SK-MEL-5 (cell line): ENCODE data around the gene SEC14L1. TPM values are rescaled to one million over a fixed set of nuclear protein-coding genes. Genes with fewer than 3 reads are reported as not detected.
"Not testable (repeated sequence)": the region's sequence is repeated elsewhere in the genome, so short reads cannot be mapped to it uniquely, and the experiment has no call there.

Experiments
- DNase-seq: peaks from one replicate; pipeline ENCODE4 v3.0.0-alpha.2; 2016; ENCODE audit warnings: low read depth, low spot score
- in situ Hi-C: cut with HindIII; loops from 2 replicates; pipeline ENCODE4 v1.10.0; 2016; ENCODE audit warnings: low sequenced_read_pairs, high pct_unique_total_duplicates, low pct_unique_long_range_greater_than_20kb
- small RNA-seq, 2 experiments: library from RNA; depleted of rRNA; stranded (forward); fragments of <200 nt; gene quantifications; one replicate each; pipeline ENCODE3, GENCODE V24; 2014
- total RNA-seq: library from RNA; depleted of rRNA; stranded (reverse); fragments of >200 nt; shearing (Covaris generic); gene quantifications from 2 replicates; pipeline ENCODE4 v1.2.3, GENCODE V29; 2014

SEC14L1 gene
- total RNA-seq, 1 experiment from 2014 or later, result 85.3 TPM

DNA sequence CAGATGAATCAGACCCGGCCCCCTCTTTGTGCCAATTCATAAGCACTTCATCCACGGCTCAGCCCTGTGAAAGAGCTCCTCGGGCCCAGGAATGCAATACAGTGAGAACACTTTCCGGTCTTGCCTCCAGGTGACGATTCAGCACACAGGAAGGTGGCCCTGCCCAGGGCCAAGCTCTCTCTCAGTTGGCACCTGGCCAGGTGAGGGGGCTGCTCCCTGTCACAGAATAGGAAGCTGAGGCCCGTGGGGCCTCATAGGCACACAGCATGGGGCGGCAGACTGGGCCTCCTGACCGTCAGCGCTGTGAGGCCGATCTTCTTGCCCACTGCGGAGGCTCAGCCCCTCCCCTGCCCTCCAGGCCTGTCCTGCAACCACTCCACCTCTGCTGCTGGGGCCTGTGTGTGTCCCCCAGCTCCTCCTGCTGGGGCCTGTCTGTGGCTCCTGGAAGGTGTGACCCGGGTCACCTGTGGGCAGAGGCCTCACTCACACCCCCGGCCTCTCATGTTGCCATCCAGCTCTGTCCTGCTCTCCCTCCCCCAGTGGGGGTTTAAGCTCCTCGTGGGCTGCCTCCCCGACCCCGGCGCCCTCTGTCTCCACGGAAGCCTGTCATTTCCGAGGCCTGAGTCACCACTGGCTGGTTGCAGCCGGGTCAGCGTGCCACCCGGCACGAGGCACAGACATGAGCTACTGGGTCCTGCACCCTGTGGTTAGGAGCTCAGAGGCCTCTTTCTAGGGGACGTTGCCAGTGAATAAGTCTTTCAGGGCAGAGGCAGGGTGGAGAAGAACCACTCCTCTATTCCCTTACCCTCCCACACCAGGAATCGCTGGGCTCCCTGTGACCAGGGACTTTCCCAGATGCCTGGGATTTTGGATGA is 114.4 kb downstream of the SEC14L1 start:
- DNase-seq, result peak; percentile 99
- in situ Hi-C loops, result no loop called here

GRCh38 chr17:77255970-77256369 is 115.2 kb downstream of the SEC14L1 start:
- in situ Hi-C loops, result not testable (repeated sequence)

DNA sequence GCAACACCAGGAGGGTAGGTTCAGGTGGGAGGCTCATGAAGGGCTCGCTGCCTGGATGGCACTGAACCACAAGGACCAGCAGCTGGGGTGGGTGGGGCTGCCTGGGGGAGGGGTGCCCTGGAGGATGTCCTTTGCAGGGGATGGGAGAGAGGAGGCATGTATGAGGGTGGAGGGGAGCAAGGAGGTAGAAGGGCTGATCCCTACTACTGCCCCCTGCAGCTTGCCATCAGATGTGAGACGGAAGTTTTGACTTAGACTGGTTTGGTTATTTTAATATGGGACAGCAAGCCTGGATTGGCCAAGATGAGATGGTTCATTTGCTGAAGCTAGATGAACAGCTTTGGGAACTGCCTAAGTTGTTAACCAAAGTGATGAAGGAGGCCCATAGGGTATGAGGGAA is 115.9 kb downstream of the SEC14L1 start:
- in situ Hi-C loops, result no loop called here
- DNase-seq, result peak; percentile 62

More at GRCh38 chr17:77255970-77256369, 115.2 kb downstream of the SEC14L1 start:
- DNase-seq, result not testable (repeated sequence)

DNA sequence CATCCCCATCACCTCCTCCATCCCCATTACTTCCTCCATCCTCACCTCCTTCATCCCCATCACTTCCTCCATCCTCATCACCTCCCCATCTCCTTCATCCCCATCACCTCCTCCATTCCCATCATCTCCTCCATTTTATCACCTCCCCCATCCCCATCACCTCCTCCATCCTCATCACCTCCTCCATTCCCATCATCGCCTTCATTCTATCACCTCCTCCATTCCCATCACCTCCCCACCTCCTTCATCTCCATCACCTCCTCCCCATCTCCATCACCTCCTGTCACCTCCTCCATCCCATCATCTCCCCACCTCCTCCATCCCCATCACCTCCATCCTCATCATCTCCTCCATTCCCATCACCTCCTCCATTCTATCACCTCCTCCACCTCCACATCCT is 116.4 kb downstream of the SEC14L1 start:
- in situ Hi-C loops, result no loop called here
- DNase-seq, result no peak

DNA sequence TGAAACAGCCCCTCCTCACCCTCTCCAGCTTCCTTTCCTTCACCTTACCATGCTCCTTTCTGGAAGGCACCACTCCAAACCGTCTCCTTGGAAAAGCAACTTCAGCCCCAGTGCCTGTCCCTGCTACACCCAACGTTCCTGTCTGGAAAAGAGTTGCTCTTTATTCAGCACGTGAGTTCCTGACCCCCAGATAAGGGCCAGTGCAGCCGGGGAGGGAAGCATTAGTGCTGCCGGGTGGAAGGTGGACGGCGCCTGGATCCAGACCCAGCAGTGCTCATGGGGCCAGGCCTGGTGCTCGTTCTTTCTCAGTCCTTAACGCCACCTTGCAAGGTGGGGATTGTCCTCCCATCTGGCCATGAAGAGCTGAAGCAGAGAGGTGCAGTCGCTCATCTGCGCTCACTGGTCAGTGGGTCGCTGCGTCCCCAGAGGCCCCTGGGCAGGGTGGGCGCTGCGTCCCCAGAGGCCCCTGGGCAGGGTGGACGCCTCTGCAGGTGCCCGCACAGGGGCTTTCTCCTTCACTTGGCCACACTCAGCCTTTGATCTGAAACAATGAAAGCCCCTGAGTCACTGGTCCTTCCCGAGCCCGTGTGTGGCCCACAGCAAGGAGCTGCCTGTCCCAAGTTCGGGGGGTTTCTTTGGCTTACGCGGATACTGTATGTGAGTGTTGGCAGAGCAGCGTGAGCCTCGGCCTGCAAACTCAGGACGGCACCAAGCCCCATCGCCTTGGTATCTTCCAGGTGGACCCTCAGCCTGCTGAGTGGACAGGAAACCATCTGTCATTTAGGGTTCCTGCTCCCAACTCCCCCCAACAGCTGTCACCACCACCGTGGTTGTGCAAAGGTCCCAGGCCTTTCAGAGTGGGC is 117.1 kb downstream of the SEC14L1 start:
- in situ Hi-C loops, result no loop called here

GRCh38 chr17:77258638-77259037 is 117.9 kb downstream of the SEC14L1 start:
- in situ Hi-C loops, result no loop called here
- DNase-seq, result no peak

More for the DNA sequence above, 117.1 kb downstream of the SEC14L1 start:
- DNase-seq, result no peak

DNA sequence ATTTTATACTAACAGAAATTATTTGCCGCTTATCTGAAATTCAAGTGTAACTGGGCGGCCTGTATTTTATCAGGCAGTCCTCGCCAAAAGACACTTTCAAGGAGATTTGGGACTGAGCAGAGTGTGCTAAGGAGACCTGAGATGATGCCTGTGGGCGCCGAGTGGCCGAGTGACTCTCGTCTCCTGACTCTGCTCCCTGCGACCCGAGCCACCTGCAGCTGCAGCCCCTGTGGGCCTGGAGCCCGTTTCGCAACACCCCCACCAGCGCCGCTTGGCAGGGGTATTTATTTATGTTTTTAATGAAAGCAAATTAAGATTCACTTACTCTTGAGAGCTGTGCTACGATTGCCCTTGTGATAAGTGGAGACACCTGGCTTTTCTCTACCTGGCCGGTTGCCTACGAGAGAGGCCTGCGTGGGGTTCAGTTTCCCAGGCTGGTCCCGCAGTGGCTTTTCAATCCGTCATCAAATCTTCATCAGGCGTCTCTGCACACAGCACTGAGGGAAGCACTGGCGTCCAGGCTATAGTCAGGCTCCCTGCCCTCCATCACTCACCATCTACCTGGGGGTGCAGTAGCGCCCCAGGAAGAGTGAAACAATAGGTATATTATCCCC is 124.0 kb downstream of the SEC14L1 start:
- in situ Hi-C loops, result no loop called here
- no peak for DNase-seq

GRCh38 chr17:77266213-77266612 is 125.4 kb downstream of the SEC14L1 start:
- in situ Hi-C loops, result no loop called here
- no peak for DNase-seq

Small RNA genes within 50 kb of the gene (small RNA-seq; reads per million reads assigned to genes)
- 0 reads per million in 2 experiments for gene RNU4-47P
